Upper lobe of left lung (tissue), 6 donors: ENCODE measurements around the gene EXOC4. TPM values are rescaled to one million over a fixed set of nuclear protein-coding genes. Genes with fewer than 3 reads are reported as not detected.
"Not testable (repeated sequence)": the region's sequence is repeated elsewhere in the genome, so short reads cannot be mapped to it uniquely, and the experiment has no call there.

Experiments
- ATAC-seq, 2 donors: fragments of 200-7000 bp; cut with Tn5 transposase; one replicate each; pipeline ENCODE4 v1.9.1; 2022; ENCODE audit warnings: mild to moderate bottlenecking in 2 of 2, moderate library complexity in 2 of 2; ENCODE audit not compliant: low FRiP score in 2 of 2
- DNase-seq, 2 donors: peaks; one replicate each; pipeline ENCODE4 v3.0.0-alpha.2; 2019 to 2020
- H3K27ac ChIP-seq, 4 donors: fragments of 200-600 bp; sonication (generic); one replicate each; pipeline ENCODE4 v1.5.1; 2016 to 2019
- H3K27me3 ChIP-seq, 4 donors: fragments of 200-600 bp; sonication (generic); one replicate each; pipeline ENCODE4 v1.5.1; 2017 to 2019
- H3K36me3 ChIP-seq, 4 donors: fragments of 200-600 bp; sonication (generic); one replicate each; pipeline ENCODE4 v1.5.1; 2016 to 2019
- H3K4me1 ChIP-seq, 4 donors: fragments of 200-600 bp; sonication (generic); one replicate each; pipeline ENCODE4 v1.5.1; 2018 to 2019
- H3K4me3 ChIP-seq, 4 donors: fragments of 200-600 bp; sonication (generic); one replicate each; pipeline ENCODE4 v1.5.1; 2017 to 2019; ENCODE audit warnings: mild to moderate bottlenecking in 2 of 4, moderate library complexity in 1 of 4
- H3K9me3 ChIP-seq, 4 donors: fragments of 200-600 bp; sonication (generic); one replicate each; pipeline ENCODE4 v1.5.1; 2018 to 2019
- CTCF ChIP-seq, 6 experiments: fragments of 450-650 bp in 4 of 6; fragments of 200-600 bp in 2 of 6; sonication (generic) in 2 of 6; IDR thresholded peaks; one replicate each; pipeline ENCODE4 v1.5.1; 2016 to 2019; ENCODE audit warnings: antibody characterized with exemption in 6 of 6
- EP300 ChIP-seq, 4 donors: sonication (generic); formaldehyde crosslinking; IDR thresholded peaks; one replicate each; pipeline ENCODE4 v1.5.1; 2017; ENCODE audit warnings: antibody characterized with exemption in 4 of 4, control low read depth in 2 of 4
- POLR2A ChIP-seq, 4 donors: fragments of 450-650 bp; IDR thresholded peaks; one replicate each; pipeline ENCODE4 v1.5.1; 2016 to 2017; ENCODE audit warnings: antibody characterized with exemption in 4 of 4, mild to moderate bottlenecking in 2 of 4
- POLR2AphosphoS5 ChIP-seq, 2 donors: sonication (generic); formaldehyde crosslinking; IDR thresholded peaks; one replicate each; pipeline ENCODE4 v1.5.1; 2017; ENCODE audit warnings: antibody characterized with exemption in 2 of 2
- WGBS, 2 donors: methylation state at CpG; one replicate each; pipeline ENCODE4 v1.1.5; 2017 to 2018; 5-methylcytosine and 5-hydroxymethylcytosine counted together
- total RNA-seq, 6 donors: library from RNA; depleted of rRNA in 4 of 6; stranded (reverse); fragments of >200 nt in 4 of 6; gene quantifications; one replicate each; pipeline versions ENCODE4 v1.1.0 to v1.2.1, GENCODE V29; 2016 to 2021
- donor health status: DM: no; HTN: no; CAD: no; lungs with moderate emphysema.
- donor health status: DM: no; HTN: yes; CAD: no; lungs with severe emphysema.

The EXOC4 gene
- total RNA-seq, 6 donors from 2014 or later, result 56.3 to 325 (median 99.4) TPM

DNA sequence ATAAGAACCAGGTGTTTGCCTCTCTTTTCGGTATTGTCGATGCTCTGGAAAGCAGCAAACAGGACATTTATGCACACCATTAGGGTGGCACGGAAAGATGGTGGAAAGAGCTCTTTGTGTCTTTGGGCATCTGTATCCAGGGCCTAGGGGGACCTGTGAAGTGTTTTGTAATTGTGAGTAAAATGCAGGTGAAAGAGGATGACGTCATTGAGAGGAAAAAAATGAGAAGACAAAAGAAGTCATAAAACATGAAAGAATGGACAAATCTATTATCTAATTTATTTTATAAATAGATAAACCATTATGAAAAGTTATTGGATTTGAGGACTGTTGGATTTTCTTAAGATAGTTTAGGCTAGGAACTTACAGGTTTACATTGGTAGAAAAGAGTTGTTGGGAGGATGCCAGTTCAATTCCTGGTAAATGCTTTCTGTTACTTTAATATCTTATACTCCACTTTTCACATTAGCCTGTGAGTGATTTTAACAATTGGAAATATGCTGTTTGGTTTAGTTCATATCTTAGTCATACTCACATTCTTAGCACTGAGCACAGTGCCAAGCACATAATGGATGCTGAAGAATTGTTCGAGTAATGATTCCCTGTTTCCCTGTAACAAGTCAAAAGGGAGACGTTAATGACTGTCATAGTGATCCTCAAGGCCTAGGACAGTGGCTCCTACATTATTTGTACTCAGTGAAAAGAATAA is 62.6 kb downstream of the EXOC4 start:
- Histone ChIP-seq H3K4me3 (no peak overlapping the region), H3K27me3 (no peaks in the 10 kb centered on the region), H3K4me1 (peaks cover 0 to 5% (median 0%) of the 10 kb centered on the region in 4 donors), H3K27ac (no peak overlapping the region), H3K9me3 (no peaks in the 10 kb centered on the region), H3K36me3 (peaks cover 0 to 21% (median 4%) of the 10 kb centered on the region in 4 donors)
- no peak for ATAC-seq
- no peak for DNase-seq
- 91 to 94% methylated on average over 6 of the region's 6 CpGs for WGBS, 2 donors
- TF ChIP-seq EP300 (IDR thresholded peaks at IDR 0.05) (no peak), POLR2AphosphoS5 (IDR thresholded peaks at IDR 0.05) (no peak), POLR2A (IDR thresholded peaks at IDR 0.05) (no peak), CTCF (IDR thresholded peaks at IDR 0.05) (no peak)

DNA sequence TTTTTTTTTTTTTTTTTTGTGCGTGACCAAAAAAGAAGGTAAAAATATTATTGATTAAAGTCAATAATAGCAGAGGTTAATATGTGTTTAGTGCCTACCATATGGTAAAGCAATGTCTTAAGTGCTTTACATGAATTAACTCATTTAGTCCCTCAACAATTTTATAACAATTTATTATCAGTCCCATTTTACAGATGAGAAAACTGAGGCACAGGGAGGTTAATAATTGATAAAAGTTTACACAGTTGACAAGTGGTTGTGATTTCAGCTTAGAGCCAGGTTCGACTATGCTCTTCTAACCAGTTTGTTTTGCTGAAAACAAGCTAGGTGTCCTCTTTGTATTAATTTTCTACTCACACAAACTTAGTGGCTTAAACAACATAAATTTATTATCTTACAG is 67.0 kb downstream of the EXOC4 start:
- no peak for TF ChIP-seq CTCF (IDR thresholded peaks at IDR 0.05)
- TF ChIP-seq EP300 (IDR thresholded peaks at IDR 0.05), result no peak
- TF ChIP-seq POLR2A (IDR thresholded peaks at IDR 0.05), result no peak
- TF ChIP-seq POLR2AphosphoS5 (IDR thresholded peaks at IDR 0.05), result no peak
- Histone ChIP-seq H3K27ac (no peak overlapping the region), H3K4me1 (peaks cover 0 to 5% (median 0%) of the 10 kb centered on the region in 4 donors), H3K4me3 (no peak overlapping the region), H3K27me3 (no peaks in the 10 kb centered on the region), H3K9me3 (no peaks in the 10 kb centered on the region), H3K36me3 (peaks cover 0 to 32% (median 4%) of the 10 kb centered on the region in 4 donors)
- DNase-seq (no peak), ATAC-seq (no peak)
- WGBS, 2 donors, result 94 to 95% methylated on average over 2 of the region's 2 CpGs

DNA sequence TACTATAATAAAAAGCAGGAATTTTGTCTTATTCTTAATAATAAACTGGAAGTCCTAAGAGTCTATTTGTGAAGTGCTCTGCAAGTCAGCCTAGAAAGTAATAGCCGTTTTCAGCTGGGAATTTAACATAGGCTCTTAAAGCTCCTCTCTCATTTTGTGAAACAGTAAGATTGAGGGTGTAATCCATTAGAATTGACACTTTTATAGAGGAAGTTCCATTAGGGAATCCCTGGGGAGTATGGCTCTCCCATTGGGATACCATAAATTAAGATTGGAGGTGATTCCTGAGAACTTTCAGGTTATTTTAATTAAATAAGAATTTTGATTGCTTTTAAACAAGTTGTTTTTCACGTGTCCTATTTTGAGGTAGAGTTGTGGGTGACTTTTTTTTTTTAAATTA is 68.0 kb downstream of the EXOC4 start:
- no peak for DNase-seq
- no peaks in the 10 kb centered on the region for H3K27me3 ChIP-seq
- peaks cover 0 to 5% (median 0%) of the 10 kb centered on the region in 4 donors for H3K4me1 ChIP-seq
- no peak for ATAC-seq
- H3K36me3 ChIP-seq, result peaks cover 0 to 32% (median 4%) of the 10 kb centered on the region in 4 donors
- 91 to 94% methylated on average over 2 of the region's 2 CpGs for WGBS, 2 donors
- no peak overlapping the region for H3K27ac ChIP-seq
- H3K4me3 ChIP-seq, result no peak overlapping the region
- no peak for TF ChIP-seq CTCF (IDR thresholded peaks at IDR 0.05)
- H3K9me3 ChIP-seq, result no peaks in the 10 kb centered on the region

GRCh38 chr7:133321366-133321765 is 68.5 kb downstream of the EXOC4 start:
- H3K27ac ChIP-seq, ATAC-seq, H3K4me3 ChIP-seq, H3K9me3 ChIP-seq, H3K27me3 ChIP-seq, DNase-seq, H3K4me1 ChIP-seq: not testable (repeated sequence)
- 89 to 97% methylated on average over 4 of the region's 4 CpGs for WGBS, 2 donors
- peaks cover 0 to 33% (median 4%) of the 10 kb centered on the region in 4 donors for H3K36me3 ChIP-seq

GRCh38 chr7:133326745-133327144 is 73.9 kb downstream of the EXOC4 start:
- not testable (repeated sequence) for H3K4me1 ChIP-seq, H3K27ac ChIP-seq, H3K4me3 ChIP-seq, DNase-seq, H3K9me3 ChIP-seq, H3K27me3 ChIP-seq, H3K36me3 ChIP-seq, ATAC-seq
- WGBS, 2 donors, result 81 to 91% methylated on average over 3 to 8 of the region's 8 CpGs

DNA sequence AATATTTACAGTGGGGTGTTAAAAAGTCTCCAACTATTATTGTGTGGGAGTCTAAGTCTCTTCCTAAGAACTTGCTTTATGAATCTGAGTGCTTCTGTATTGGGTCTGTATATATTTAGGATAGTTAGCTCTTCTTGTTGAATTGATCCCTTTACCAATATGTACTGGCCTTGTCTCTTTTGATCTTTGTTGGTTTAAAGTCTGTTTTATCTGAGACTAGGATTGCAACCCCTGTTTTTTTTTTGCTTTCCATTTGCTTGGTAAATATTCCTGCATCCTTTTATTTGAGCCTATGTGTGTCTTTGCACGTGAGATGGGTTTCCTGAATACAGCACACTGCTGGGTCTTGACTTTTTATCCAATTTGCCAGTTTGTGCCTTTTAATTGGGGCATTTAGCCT is 75.1 kb downstream of the EXOC4 start:
- H3K4me1 ChIP-seq, H3K9me3 ChIP-seq, H3K36me3 ChIP-seq, ATAC-seq, H3K27ac ChIP-seq, H3K4me3 ChIP-seq, DNase-seq, H3K27me3 ChIP-seq: not testable (repeated sequence)
- 89 to 94% methylated on average over 1 of the region's 1 CpG for WGBS, 2 donors
